GM12878 (cell line): Measurements from ENCODE around the gene LDLR. TPM values are rescaled to one million over a fixed set of nuclear protein-coding genes. Genes with fewer than 3 reads are reported as not detected.

ENCODE experiments used
- ATAC-seq: fragments of 200-7000 bp; cut with Tn5 transposase; 3 replicates; pipeline ENCODE4 v1.9.1; 2020; ENCODE audit warnings: mild to moderate bottlenecking, moderate library complexity
- BruUV-seq: library from RNA; stranded (reverse); fragments of 400-500 nt; replicated peaks from 2 replicates; lab custom pipeline; 2021; lab: Mats Ljungman, UMichigan
- CTCF ChIA-PET: fragments of 300-600 bp; sonication (Branson Sonifier 250); formaldehyde crosslinking; extraction: SDS; loops from one replicate; lab custom pipeline; 2021; ENCODE audit warnings: inconsistent platforms; lab: Yijun Ruan, JAX
- POLR2A ChIA-PET: fragments of 350-600 bp; formaldehyde crosslinking; extraction: SDS; loops from one replicate; lab custom pipeline; 2021; ENCODE audit warnings: inconsistent platforms; lab: Charles Lee
- RAD21 ChIA-PET: fragments of 300-600 bp; sonication (Branson Sonifier 250); formaldehyde crosslinking; loops from one replicate; lab custom pipeline; 2023; ENCODE audit warnings: antibody characterized with exemption; ENCODE audit not compliant: unreplicated experiment; lab: Charles Lee
- SMC1A ChIA-PET: fragments of 300-600 bp; sonication (Branson Sonifier 250); formaldehyde crosslinking; loops from one replicate; lab custom pipeline; 2023; ENCODE audit not compliant: unreplicated experiment, uncharacterized antibody; lab: Charles Lee
- DNase-seq: peaks from one replicate; pipeline ENCODE4 v3.0.0-alpha.2; 2011; ENCODE audit warnings: low read depth, low spot score
- FAIRE-seq: peaks from 3 replicates; lab custom pipeline; 2011; peaks lifted over from hg19 to GRCh38; lab: Jason Lieb, UNC
- H2AFZ ChIP-seq: 2 replicates; pipeline ENCODE4 v1.6.0; 2011; ENCODE audit warnings: low read depth, low read length, control low read depth; ENCODE audit not compliant: control insufficient read depth
- H3K27ac ChIP-seq: 2 replicates; pipeline ENCODE4 v1.5.1; 2011; ENCODE audit warnings: control low read depth; ENCODE audit not compliant: control insufficient read depth, insufficient read depth
- H3K27me3 ChIP-seq, 2 experiments: replicated peaks in 1 of 2; 2 replicates each; pipeline versions ENCODE4 v1.6.0 to v1.6.1; 2011; ENCODE audit warnings: low read length in 1 of 2; ENCODE audit not compliant: control insufficient read depth in 2 of 2, insufficient read depth in 2 of 2
- H3K36me3 ChIP-seq, 2 experiments: 2 replicates each; pipeline ENCODE4 v1.5.1; 2011; ENCODE audit warnings: low read length in 1 of 2; ENCODE audit not compliant: control insufficient read depth in 2 of 2, insufficient read depth in 2 of 2
- H3K4me1 ChIP-seq: 2 replicates; pipeline ENCODE4 v1.6.1; 2011; ENCODE audit warnings: mild to moderate bottlenecking, low read length, moderate library complexity, mixed read lengths; ENCODE audit not compliant: control insufficient read depth, insufficient read depth
- H3K4me2 ChIP-seq: 2 replicates; pipeline ENCODE4 v1.6.0; 2011; ENCODE audit warnings: control low read depth; ENCODE audit not compliant: control insufficient read depth, insufficient read depth
- H3K4me3 ChIP-seq: fragments of 200-600 bp; sonication (generic); 2 replicates; pipeline ENCODE4 v1.5.1; 2016
- H3K79me2 ChIP-seq: 2 replicates; pipeline ENCODE4 v1.6.0; 2011; ENCODE audit warnings: low read length; ENCODE audit not compliant: control insufficient read depth, insufficient read depth
- H3K9ac ChIP-seq: 2 replicates; pipeline ENCODE4 v1.8.0; 2011; ENCODE audit warnings: low read length, control low read depth, mixed read lengths; ENCODE audit not compliant: control insufficient read depth, insufficient read depth
- H3K9me3 ChIP-seq: replicated peaks from 3 replicates; pipeline ENCODE4 v1.5.1; 2011; ENCODE audit warnings: mild to moderate bottlenecking, low read length; ENCODE audit not compliant: control insufficient read depth, insufficient read depth
- H4K20me1 ChIP-seq: 2 replicates; pipeline ENCODE4 v1.6.0; 2011; ENCODE audit not compliant: control insufficient read depth, insufficient read depth
- GATAD2B ChIP-seq: fragments of 450-650 bp; conservative IDR thresholded peaks from 2 replicates; pipeline ENCODE4 v1.6.1; 2017; ENCODE audit warnings: low read depth, mild to moderate bottlenecking, moderate library complexity
- KLF5 ChIP-seq: fragments of 450-650 bp; IDR thresholded peaks from 2 replicates; pipeline ENCODE4 v1.6.1; 2014; ENCODE audit warnings: mild to moderate bottlenecking; ENCODE audit not compliant: partially characterized antibody
- POLR2AphosphoS5 ChIP-seq: IDR thresholded peaks from 2 replicates; pipeline ENCODE4 v1.6.1; 2011; ENCODE audit warnings: mild to moderate bottlenecking, low read length, inconsistent platforms
- SUZ12 ChIP-seq: fragments of 200-600 bp; sonication (generic); IDR thresholded peaks from one replicate; pipeline ENCODE4 v1.6.1; 2018; ENCODE audit warnings: antibody characterized with exemption, mild to moderate bottlenecking; ENCODE audit not compliant: unreplicated experiment
- ZNF622 ChIP-seq: fragments of 450-650 bp; IDR thresholded peaks from 2 replicates; pipeline ENCODE4 v1.6.1; 2017; ENCODE audit warnings: mild to moderate bottlenecking, inconsistent platforms
- WGBS: methylation state at CpG from one replicate; pipeline ENCODE4 v1.1.6; 2016; ENCODE audit warnings: low lambda C conversion rate; ENCODE audit not compliant: insufficient replicate concordance, insufficient coverage; ENCODE audit errors: missing lambda C conversion rate; 5-methylcytosine and 5-hydroxymethylcytosine counted together
- in situ Hi-C: fragments of 300-500 bp; cut with MboI; formaldehyde crosslinking; loops from 9 replicates; pipeline ENCODE4 v1.14.3; 2018; ENCODE audit warnings: mixed read lengths
- intact Hi-C: fragments of 100-400 bp; cut with micrococcal nuclease; formaldehyde crosslinking; loops from one replicate; pipeline ENCODE4 v1.14.2; 2022; ENCODE audit not compliant: unreplicated experiment
- polyA plus RNA-seq, 11 experiments: library from polyadenylated mRNA; depleted of rRNA in 4 of 11; unstranded in 6 of 11; stranded (reverse) in 5 of 11; fragments of >200 nt; fragmentation: Nextera tagmentation in 4 of 11; fragmentation: Illumina TruSeq in 1 of 11; extraction: Ambion mirVana in 4 of 11; extraction: Trizol in 1 of 11; gene quantifications; 1 replicate in 1 of 11; 2 replicates in 10 of 11; pipeline versions ENCODE4 v1.2.1 to v1.2.3, GENCODE V29; 2011 to 2016; ENCODE audit warnings: inconsistent platforms in 2 of 11, missing spikeins in 2 of 11, low read depth in 1 of 11
- total RNA-seq, 4 experiments: library from RNA; depleted of rRNA in 3 of 4; stranded (reverse); fragments of >200 nt in 3 of 4; fragmentation: Illumina TruSeq in 1 of 4; extraction: Trizol in 1 of 4; gene quantifications; 2 replicates each; pipeline versions ENCODE4 v1.2.1 to v1.2.3, GENCODE V29; 2013 to 2021
- TF ChIP-seq, protein P1 (sequence below): fragments of 450-650 bp; formaldehyde crosslinking; IDR thresholded peaks from 2 replicates; pipeline ENCODE4 v1.5.0; 2022; ENCODE audit warnings: mild to moderate bottlenecking, missing genetic modification characterization
- TF ChIP-seq, protein P2 (sequence below): fragments of 450-650 bp; IDR thresholded peaks from 2 replicates; pipeline ENCODE4 v1.6.1; 2018; ENCODE audit warnings: borderline replicate concordance, mild to moderate bottlenecking; ENCODE audit not compliant: partially characterized antibody
- TF ChIP-seq, protein P3 (sequence below): fragments of 450-650 bp; conservative IDR thresholded peaks from 2 replicates; pipeline ENCODE4 v1.6.1; 2017; ENCODE audit warnings: mild to moderate bottlenecking, moderate library complexity
- TF ChIP-seq, protein P4 (sequence below): fragments of 450-650 bp; IDR thresholded peaks from 2 replicates; pipeline ENCODE4 v1.6.1; 2017; ENCODE audit warnings: mild to moderate bottlenecking, moderate library complexity

The LDLR gene
- total and polyA plus RNA-seq, 10 of the 15 experiments (the other 5 are each of a cell fraction or from before 2014, with no cell fraction given), result 11.3 to 59.2 (median 27.3) TPM

DNA sequence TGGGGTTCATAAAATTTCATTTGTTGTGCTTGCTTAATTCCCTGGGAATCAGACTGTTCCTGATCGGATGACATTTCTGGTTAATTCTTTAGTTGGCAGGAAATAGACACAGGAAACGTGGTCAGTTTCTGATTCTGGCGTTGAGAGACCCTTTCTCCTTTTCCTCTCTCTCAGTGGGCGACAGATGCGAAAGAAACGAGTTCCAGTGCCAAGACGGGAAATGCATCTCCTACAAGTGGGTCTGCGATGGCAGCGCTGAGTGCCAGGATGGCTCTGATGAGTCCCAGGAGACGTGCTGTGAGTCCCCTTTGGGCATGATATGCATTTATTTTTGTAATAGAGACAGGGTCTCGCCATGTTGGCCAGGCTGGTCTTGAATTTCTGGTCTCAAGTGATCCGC, 10.8 kb downstream of the LDLR start (continued):
- TF ChIP-seq, protein P1, sequence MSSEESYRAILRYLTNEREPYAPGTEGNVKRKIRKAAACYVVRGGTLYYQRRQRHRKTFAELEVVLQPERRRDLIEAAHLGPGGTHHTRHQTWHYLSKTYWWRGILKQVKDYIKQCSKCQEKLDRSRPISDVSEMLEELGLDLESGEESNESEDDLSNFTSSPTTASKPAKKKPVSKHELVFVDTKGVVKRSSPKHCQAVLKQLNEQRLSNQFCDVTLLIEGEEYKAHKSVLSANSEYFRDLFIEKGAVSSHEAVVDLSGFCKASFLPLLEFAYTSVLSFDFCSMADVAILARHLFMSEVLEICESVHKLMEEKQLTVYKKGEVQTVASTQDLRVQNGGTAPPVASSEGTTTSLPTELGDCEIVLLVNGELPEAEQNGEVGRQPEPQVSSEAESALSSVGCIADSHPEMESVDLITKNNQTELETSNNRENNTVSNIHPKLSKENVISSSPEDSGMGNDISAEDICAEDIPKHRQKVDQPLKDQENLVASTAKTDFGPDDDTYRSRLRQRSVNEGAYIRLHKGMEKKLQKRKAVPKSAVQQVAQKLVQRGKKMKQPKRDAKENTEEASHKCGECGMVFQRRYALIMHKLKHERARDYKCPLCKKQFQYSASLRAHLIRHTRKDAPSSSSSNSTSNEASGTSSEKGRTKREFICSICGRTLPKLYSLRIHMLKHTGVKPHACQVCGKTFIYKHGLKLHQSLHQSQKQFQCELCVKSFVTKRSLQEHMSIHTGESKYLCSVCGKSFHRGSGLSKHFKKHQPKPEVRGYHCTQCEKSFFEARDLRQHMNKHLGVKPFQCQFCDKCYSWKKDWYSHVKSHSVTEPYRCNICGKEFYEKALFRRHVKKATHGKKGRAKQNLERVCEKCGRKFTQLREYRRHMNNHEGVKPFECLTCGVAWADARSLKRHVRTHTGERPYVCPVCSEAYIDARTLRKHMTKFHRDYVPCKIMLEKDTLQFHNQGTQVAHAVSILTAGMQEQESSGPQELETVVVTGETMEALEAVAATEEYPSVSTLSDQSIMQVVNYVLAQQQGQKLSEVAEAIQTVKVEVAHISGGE (CRISPR knock-in tag), result no peak

DNA sequence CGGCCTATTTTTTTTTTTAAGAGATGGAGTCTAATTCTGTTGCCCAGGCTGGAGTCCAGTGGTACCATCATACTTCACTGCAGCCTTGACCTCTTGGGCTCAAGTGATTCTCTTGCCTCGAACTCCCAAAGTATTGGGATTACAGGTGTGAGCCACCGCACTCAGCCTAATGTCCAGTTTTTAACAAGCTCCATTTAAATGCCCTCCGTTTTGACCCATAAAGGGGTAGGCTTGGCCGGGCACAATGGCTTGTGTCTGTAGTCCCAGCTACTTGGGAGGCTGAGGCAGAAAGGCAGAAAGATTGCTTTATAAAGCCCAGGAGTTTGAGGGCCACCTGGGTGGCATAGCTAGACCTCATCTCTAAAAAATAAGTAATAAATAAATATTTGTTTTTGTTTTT, 11.8 kb downstream of the LDLR start:
- DNase-seq (no peak), ATAC-seq (no peak), FAIRE-seq (no peak)
- in situ Hi-C loops, result no loop called here
- no peaks in the 10 kb centered on the region; the same call in none of the 2 replicates for H4K20me1 ChIP-seq
- no TSS peak for BruUV-seq
- SMC1A ChIA-PET, result interaction anchor here (0.7 to 1.4 kb wide), 3 partner anchors 8 to 399 kb away, joined by 3 to 5 read pairs (median 4); partner anchors contain the start of gene LDLR
- peaks cover 5% of the 10 kb centered on the region for H3K4me1 ChIP-seq
- no peaks in the 10 kb centered on the region for H3K9me3 ChIP-seq
- WGBS, result 98% methylated on average over 5 of the region's 5 CpGs
- intact Hi-C loops, result no loop called here
- no peak overlapping the region for H3K27ac ChIP-seq
- TF ChIP-seq KLF5 (no peak), GATAD2B (no peak), ZNF622 (no peak), POLR2AphosphoS5 (no peak), SUZ12 (no peak)
- TF ChIP-seq, protein P2, sequence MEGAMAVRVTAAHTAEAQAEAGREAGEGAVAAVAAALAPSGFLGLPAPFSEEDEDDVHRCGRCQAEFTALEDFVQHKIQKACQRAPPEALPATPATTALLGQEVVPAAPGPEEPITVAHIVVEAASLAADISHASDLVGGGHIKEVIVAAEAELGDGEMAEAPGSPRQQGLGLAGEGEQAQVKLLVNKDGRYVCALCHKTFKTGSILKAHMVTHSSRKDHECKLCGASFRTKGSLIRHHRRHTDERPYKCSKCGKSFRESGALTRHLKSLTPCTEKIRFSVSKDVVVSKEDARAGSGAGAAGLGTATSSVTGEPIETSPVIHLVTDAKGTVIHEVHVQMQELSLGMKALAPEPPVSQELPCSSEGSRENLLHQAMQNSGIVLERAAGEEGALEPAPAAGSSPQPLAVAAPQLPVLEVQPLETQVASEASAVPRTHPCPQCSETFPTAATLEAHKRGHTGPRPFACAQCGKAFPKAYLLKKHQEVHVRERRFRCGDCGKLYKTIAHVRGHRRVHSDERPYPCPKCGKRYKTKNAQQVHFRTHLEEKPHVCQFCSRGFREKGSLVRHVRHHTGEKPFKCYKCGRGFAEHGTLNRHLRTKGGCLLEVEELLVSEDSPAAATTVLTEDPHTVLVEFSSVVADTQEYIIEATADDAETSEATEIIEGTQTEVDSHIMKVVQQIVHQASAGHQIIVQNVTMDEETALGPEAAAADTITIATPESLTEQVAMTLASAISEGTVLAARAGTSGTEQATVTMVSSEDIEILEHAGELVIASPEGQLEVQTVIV, result no peak
- TF ChIP-seq, protein P3, sequence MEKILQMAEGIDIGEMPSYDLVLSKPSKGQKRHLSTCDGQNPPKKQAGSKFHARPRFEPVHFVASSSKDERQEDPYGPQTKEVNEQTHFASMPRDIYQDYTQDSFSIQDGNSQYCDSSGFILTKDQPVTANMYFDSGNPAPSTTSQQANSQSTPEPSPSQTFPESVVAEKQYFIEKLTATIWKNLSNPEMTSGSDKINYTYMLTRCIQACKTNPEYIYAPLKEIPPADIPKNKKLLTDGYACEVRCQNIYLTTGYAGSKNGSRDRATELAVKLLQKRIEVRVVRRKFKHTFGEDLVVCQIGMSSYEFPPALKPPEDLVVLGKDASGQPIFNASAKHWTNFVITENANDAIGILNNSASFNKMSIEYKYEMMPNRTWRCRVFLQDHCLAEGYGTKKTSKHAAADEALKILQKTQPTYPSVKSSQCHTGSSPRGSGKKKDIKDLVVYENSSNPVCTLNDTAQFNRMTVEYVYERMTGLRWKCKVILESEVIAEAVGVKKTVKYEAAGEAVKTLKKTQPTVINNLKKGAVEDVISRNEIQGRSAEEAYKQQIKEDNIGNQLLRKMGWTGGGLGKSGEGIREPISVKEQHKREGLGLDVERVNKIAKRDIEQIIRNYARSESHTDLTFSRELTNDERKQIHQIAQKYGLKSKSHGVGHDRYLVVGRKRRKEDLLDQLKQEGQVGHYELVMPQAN, result no peak
- TF ChIP-seq, protein P4, sequence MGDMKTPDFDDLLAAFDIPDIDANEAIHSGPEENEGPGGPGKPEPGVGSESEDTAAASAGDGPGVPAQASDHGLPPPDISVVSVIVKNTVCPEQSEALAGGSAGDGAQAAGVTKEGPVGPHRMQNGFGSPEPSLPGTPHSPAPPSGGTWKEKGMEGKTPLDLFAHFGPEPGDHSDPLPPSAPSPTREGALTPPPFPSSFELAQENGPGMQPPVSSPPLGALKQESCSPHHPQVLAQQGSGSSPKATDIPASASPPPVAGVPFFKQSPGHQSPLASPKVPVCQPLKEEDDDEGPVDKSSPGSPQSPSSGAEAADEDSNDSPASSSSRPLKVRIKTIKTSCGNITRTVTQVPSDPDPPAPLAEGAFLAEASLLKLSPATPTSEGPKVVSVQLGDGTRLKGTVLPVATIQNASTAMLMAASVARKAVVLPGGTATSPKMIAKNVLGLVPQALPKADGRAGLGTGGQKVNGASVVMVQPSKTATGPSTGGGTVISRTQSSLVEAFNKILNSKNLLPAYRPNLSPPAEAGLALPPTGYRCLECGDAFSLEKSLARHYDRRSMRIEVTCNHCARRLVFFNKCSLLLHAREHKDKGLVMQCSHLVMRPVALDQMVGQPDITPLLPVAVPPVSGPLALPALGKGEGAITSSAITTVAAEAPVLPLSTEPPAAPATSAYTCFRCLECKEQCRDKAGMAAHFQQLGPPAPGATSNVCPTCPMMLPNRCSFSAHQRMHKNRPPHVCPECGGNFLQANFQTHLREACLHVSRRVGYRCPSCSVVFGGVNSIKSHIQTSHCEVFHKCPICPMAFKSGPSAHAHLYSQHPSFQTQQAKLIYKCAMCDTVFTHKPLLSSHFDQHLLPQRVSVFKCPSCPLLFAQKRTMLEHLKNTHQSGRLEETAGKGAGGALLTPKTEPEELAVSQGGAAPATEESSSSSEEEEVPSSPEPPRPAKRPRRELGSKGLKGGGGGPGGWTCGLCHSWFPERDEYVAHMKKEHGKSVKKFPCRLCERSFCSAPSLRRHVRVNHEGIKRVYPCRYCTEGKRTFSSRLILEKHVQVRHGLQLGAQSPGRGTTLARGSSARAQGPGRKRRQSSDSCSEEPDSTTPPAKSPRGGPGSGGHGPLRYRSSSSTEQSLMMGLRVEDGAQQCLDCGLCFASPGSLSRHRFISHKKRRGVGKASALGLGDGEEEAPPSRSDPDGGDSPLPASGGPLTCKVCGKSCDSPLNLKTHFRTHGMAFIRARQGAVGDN, result no peak
- no peak overlapping the region for H3K9ac ChIP-seq
- RAD21 ChIA-PET, result no interaction called here
- H3K4me2 ChIP-seq, result no peak overlapping the region
- no peak overlapping the region for H3K4me3 ChIP-seq
- peaks cover 30% of the 10 kb centered on the region for H3K79me2 ChIP-seq
- POLR2A ChIA-PET, result interaction anchor here (0.5 kb wide), 1 partner anchor 57 kb away, joined by 3 read pairs; no protein-coding TSS in a partner anchor
- CTCF ChIA-PET, result interaction anchor here (1.0 kb wide), 1 partner anchor 25 kb away, joined by 5 read pairs; no protein-coding TSS in a partner anchor
- H3K27me3 ChIP-seq, result no peaks in the 10 kb centered on the region
- no peak overlapping the region for H2AFZ ChIP-seq
- peaks cover 20 to 36% of the 10 kb centered on the region in 2 experiments for H3K36me3 ChIP-seq
